ENCODE data around the gene PTEN.

PTEN gene

GRCh38 chr10:87983716-87984115, 120.3 kb downstream of the PTEN start:
- no peak for DNase-seq

- no peak for DNase-seq
Observed at GRCh38 chr10:87987206-87987605, 123.8 kb downstream of the PTEN start.

- DNase-seq, result no peak
Observed at GRCh38 chr10:87991946-87992345, 128.5 kb downstream of the PTEN start.

- DNase-seq, result no peak
Observed at GRCh38 chr10:88004451-88004850, 141.0 kb downstream of the PTEN start.

GRCh38 chr10:88006261-88006660, 142.8 kb downstream of the PTEN start:
- no peak for DNase-seq

DNA sequence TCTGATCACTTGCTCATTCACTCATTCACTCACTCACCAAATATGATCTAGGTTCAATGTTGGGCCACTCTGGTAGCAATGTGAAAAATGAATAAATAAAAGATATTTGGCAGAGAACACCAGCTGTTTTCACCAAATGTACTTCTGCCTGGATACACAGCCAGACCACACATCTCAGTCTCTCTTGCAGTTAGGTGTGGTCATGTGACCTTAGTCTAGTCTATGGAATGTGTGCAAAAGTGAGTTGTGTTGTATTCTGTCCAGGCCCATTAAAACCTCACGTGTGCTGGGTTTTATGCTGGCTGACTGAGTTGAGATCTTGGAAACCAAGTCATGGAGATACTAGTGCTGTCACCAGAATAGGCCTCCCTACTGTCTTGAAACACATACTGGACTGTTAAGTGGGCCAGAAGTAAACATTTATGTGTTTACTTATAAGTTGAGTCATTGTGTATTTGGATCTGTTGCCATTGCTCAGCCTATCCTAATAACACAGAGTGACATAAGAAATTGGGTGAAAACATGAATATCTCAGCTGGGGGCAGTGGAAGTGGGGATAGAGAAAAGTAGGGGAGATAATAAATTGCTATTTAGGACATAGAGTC, 145.5 kb downstream of the PTEN start:
- DNase-seq, result no peak

- no peak for DNase-seq
Observed at GRCh38 chr10:88012641-88013040, 149.2 kb downstream of the PTEN start.

DNA sequence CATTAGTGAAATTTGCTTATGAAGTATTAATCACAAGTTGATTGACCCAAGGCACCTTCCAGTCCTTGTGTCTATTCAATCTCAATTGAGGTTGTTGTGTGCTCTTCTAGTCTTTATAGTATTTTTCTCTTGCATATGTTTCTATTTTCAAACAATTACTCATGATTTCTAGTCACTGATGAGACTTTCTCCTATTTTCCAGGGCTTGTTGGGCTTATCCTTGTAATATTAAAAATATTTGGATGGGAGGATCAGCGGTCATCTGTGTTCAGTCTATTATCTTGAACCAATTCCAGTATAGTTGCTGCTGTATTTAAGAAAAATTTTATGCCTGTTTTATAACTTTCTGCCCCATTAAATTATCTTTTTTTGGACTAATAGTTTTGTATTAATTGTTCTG, 154.4 kb downstream of the PTEN start:
- no peak for DNase-seq

DNA sequence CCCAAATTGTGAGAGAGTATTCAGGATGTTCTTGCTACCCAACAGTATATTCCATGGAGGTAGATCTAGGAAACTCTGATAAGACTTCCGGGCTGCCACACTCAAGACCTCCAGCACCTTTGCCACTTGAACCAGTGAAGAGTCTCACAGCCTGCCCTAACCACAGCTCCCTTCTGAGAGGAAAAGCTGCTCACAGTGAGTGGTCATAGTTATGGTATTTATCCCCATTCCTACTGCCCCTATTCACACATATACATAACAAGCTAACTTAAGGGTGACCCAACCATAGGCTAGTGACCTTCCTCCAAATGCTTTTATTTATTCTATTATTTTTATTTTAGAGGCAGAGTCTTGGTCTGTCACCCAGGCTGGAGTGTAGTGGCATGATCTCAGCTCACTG, 156.3 kb downstream of the PTEN start:
- DNase-seq, result no peak

Measured in T-helper 2 cell (primary cell).